GM12873 (cell line): ENCODE data around the gene CYGB.

Experiments
- TF ChIP-seq, protein P1 (sequence below): IDR thresholded peaks from 2 replicates; pipeline ENCODE4 v1.5.1; 2012; ENCODE audit warnings: low read depth, mild to moderate bottlenecking, moderate library complexity, low read length, control low read depth; ENCODE audit not compliant: insufficient read depth; ENCODE audit errors: missing control alignments

Gene CYGB

DNA sequence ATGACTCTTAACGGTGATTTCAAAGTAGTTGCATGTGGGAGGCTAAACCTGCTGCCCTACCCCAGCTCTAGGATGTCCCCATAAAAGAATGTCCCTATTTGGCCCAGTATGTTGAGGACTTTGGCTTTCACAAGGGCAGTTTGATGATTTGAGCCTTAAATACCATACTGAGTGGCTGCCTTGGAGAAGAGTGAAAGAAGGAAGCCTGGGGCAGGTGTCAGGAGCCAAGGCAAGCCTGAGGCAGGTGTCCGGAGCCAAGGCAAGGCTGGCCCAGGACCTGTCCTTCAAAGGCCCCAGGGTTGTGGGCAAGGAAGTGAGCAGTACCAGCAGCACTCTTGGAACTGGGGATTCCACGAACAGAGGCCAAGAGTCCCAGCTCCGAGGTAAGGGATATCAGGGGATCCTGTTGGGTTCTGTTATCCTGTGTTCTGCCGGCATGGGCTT lies 29.5 kb upstream of the CYGB start:
- TF ChIP-seq, protein P1, sequence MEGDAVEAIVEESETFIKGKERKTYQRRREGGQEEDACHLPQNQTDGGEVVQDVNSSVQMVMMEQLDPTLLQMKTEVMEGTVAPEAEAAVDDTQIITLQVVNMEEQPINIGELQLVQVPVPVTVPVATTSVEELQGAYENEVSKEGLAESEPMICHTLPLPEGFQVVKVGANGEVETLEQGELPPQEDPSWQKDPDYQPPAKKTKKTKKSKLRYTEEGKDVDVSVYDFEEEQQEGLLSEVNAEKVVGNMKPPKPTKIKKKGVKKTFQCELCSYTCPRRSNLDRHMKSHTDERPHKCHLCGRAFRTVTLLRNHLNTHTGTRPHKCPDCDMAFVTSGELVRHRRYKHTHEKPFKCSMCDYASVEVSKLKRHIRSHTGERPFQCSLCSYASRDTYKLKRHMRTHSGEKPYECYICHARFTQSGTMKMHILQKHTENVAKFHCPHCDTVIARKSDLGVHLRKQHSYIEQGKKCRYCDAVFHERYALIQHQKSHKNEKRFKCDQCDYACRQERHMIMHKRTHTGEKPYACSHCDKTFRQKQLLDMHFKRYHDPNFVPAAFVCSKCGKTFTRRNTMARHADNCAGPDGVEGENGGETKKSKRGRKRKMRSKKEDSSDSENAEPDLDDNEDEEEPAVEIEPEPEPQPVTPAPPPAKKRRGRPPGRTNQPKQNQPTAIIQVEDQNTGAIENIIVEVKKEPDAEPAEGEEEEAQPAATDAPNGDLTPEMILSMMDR, result no peak

DNA sequence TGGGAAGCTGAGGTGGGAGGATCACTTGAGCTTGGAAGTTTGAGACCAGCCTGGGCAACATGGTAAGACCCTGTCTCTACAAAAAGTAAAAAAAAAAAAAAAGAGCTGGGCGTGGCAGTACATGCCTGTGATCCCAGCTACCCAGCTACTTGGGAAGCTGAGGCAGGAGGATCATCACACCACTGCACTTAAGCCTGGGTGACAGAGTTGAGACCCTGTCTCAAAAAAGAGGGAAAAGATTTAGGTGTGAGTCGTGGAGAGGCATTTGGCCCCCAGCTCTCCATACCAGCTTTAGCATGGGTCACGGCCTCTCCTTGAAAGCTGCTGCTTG lies 29.1 kb upstream of the CYGB start:
- TF ChIP-seq, protein P1, result no peak

DNA sequence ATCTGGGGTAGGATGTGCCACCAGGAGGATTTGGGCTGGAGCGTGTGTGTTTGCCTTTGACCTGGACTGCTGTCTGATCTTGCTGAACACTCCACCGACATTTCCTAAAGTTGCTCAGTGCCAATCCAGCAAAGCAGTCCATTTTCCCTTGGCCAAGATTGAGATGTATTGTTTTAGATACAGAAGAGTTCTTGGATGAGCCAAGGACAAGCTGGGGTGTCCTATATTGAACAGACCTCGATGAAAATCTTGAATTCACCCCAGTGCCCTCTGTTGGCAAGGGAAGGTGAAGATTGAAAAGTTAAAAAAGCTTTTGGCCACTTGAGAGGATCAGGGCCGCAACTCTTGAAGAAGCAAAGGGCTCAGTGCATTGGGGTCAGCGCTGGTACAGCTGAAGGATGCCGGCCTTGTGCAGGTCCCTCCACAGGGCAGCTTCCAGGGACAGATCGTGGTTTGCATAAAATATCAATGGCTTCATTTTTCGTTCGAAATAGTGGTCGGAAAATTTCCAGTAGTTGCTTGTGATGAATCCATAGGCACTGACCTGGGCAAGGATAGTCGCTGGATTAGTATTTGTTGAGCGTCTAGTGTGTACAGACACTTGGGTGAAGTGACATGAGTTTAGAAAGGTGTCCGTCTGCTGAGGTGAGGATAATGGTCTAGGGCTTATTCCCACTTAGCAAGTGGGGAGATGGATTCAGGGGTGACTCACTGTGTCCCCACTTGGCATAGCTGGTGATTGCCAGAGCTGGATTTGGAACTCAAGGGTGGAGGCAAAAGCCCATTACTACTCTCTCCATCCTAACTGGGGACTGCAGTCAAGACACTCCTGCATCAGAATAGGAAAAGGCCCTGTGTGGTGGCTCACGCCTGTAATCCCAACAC lies 28.5 kb upstream of the CYGB start:
- TF ChIP-seq, protein P1, result no peak

DNA sequence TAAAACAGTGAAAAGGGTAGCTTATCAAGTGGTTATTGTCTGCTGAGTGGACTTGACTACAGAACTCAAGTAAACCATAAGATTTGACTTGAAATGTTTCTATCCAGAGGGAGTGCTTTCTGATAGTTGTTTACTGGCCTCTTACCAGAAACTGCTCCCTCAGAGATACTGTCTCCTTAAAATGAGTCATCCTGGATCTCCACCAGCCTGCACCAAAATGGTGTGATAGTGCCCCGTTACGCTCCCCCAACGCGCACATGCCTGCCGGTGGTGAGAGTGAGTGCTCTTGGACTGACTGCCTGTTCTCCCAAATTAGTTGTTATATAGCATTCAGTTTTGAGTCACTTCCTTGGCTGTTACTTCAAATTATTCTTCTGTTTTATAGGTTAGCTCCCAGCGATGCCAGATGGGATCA lies 25.2 kb upstream of the CYGB start:
- TF ChIP-seq, protein P1, result no peak

DNA sequence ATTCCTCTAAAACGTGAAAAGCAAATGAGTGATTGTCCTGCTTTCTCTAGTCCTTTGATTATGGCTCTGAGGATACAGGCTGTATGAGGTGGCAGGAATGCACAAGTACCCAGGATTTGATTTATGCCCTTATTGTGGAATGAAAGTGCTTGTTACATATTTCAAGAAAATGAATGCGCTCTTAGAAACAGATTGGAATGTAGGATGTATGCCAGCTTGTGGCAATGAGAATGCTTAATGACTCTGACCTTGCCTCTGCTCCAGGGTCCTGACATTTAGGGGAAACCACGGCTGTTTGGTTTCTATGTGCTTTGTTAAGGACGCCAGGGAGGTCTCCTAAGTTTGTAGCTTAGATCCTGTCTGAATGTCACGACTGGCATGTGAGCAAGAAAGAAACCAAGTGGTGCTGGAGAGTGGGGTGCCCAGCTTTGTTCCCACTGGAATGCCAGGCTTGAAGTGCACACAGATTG lies 24.3 kb upstream of the CYGB start:
- TF ChIP-seq, protein P1, result no peak

DNA sequence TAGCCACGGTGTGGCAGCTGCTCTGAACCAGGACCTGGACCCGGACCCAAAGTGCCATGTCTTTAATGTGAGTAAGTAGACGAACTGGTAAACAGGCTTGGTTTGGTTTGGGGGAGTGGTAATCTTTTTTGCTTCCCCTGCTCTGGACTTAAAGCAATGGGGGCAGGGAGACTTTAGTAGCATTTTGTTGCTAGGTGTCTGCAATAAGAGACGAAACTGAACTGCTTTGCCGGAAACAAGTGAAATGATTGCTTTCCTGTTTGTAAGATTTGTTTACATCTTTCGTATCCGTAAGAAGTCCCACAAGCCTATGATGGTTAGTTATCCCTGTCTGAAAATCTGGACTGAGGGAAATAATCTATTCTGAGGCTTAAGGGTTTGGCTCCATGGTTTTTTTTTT lies 23.8 kb upstream of the CYGB start:
- TF ChIP-seq, protein P1, result no peak

DNA sequence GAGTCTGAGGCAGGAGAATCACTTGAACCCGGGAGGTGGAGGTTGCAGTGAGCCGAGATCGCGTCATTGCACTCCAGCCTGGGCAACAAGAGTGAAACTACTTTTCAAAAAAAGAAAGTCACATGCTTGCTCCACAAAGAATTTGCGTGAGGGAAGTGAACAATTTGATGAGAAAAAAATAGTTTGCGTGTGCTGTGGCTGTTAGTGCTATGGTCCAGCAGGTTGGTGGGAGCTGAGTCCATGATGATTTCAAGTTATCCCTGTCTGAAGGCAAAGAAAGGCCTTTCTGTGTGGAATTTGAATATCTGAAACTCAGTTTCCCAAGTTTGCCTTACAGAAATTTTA lies 23.3 kb upstream of the CYGB start:
- TF ChIP-seq, protein P1, result no peak
